ENCODE data around the gene MAN1A1. TPM values are rescaled to one million over a fixed set of nuclear protein-coding genes. Genes with fewer than 3 reads are reported as not detected.

The MAN1A1 gene
- total and polyA plus RNA-seq, 2 experiments from 2014 or later: 2.0 to 8.7 TPM

- H3K4me2 ChIP-seq: no peak overlapping the region
- no peaks in the 10 kb centered on the region for H3K36me3 ChIP-seq (ENCODE audit: insufficient read depth)
- no peaks in the 10 kb centered on the region for H3K9me2 ChIP-seq (ENCODE audit: insufficient read depth)
- no peaks in the 10 kb centered on the region for H3K4me1 ChIP-seq (ENCODE audit: insufficient read depth)
- H3K4me3 Mint-ChIP-seq: no peak overlapping the region
- H3K27ac Mint-ChIP-seq: no peak overlapping the region
- no peaks in the 10 kb centered on the region for H3K9me3 Mint-ChIP-seq
- H3K79me2 ChIP-seq (replicated peaks; ENCODE audit: insufficient read depth): no peaks in the 10 kb centered on the region
- ATAC-seq: no peak
- H4K20me1 ChIP-seq (replicated peaks; ENCODE audit: insufficient read depth): no peaks in the 10 kb centered on the region
- H3K4me1 Mint-ChIP-seq: no peaks in the 10 kb centered on the region
- DNase-seq (ENCODE audit: low spot score): no peak
- H3K27me3 ChIP-seq (ENCODE audit: insufficient read depth): no peaks in the 10 kb centered on the region
- no peak overlapping the region for H3K4me3 ChIP-seq
- H3F3A ChIP-seq (replicated peaks; ENCODE audit: low read depth): no peaks in the 10 kb centered on the region
- no peaks in the 10 kb centered on the region for H3K27me3 Mint-ChIP-seq (ENCODE audit: insufficient read depth, low read depth, poor library complexity)
- H3K36me3 Mint-ChIP-seq (ENCODE audit: low read depth): peaks cover 6% of the 10 kb centered on the region
- TF ChIP-seq, protein P1, sequence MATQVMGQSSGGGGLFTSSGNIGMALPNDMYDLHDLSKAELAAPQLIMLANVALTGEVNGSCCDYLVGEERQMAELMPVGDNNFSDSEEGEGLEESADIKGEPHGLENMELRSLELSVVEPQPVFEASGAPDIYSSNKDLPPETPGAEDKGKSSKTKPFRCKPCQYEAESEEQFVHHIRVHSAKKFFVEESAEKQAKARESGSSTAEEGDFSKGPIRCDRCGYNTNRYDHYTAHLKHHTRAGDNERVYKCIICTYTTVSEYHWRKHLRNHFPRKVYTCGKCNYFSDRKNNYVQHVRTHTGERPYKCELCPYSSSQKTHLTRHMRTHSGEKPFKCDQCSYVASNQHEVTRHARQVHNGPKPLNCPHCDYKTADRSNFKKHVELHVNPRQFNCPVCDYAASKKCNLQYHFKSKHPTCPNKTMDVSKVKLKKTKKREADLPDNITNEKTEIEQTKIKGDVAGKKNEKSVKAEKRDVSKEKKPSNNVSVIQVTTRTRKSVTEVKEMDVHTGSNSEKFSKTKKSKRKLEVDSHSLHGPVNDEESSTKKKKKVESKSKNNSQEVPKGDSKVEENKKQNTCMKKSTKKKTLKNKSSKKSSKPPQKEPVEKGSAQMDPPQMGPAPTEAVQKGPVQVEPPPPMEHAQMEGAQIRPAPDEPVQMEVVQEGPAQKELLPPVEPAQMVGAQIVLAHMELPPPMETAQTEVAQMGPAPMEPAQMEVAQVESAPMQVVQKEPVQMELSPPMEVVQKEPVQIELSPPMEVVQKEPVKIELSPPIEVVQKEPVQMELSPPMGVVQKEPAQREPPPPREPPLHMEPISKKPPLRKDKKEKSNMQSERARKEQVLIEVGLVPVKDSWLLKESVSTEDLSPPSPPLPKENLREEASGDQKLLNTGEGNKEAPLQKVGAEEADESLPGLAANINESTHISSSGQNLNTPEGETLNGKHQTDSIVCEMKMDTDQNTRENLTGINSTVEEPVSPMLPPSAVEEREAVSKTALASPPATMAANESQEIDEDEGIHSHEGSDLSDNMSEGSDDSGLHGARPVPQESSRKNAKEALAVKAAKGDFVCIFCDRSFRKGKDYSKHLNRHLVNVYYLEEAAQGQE (IDR thresholded peaks at IDR 0.05; ENCODE audit: unreplicated experiment): no peak
- TF ChIP-seq ZNF331 (CRISPR knock-in tag; IDR thresholded peaks at IDR 0.05; ENCODE audit: low read depth): no peak
- TF ChIP-seq EZH2phosphoT487 (IDR thresholded peaks at IDR 0.05; ENCODE audit: unreplicated experiment): no peak
- no peak for TF ChIP-seq EZH2 (IDR thresholded peaks at IDR 0.05; ENCODE audit: low read depth, unreplicated experiment)
- TF ChIP-seq, protein P2, sequence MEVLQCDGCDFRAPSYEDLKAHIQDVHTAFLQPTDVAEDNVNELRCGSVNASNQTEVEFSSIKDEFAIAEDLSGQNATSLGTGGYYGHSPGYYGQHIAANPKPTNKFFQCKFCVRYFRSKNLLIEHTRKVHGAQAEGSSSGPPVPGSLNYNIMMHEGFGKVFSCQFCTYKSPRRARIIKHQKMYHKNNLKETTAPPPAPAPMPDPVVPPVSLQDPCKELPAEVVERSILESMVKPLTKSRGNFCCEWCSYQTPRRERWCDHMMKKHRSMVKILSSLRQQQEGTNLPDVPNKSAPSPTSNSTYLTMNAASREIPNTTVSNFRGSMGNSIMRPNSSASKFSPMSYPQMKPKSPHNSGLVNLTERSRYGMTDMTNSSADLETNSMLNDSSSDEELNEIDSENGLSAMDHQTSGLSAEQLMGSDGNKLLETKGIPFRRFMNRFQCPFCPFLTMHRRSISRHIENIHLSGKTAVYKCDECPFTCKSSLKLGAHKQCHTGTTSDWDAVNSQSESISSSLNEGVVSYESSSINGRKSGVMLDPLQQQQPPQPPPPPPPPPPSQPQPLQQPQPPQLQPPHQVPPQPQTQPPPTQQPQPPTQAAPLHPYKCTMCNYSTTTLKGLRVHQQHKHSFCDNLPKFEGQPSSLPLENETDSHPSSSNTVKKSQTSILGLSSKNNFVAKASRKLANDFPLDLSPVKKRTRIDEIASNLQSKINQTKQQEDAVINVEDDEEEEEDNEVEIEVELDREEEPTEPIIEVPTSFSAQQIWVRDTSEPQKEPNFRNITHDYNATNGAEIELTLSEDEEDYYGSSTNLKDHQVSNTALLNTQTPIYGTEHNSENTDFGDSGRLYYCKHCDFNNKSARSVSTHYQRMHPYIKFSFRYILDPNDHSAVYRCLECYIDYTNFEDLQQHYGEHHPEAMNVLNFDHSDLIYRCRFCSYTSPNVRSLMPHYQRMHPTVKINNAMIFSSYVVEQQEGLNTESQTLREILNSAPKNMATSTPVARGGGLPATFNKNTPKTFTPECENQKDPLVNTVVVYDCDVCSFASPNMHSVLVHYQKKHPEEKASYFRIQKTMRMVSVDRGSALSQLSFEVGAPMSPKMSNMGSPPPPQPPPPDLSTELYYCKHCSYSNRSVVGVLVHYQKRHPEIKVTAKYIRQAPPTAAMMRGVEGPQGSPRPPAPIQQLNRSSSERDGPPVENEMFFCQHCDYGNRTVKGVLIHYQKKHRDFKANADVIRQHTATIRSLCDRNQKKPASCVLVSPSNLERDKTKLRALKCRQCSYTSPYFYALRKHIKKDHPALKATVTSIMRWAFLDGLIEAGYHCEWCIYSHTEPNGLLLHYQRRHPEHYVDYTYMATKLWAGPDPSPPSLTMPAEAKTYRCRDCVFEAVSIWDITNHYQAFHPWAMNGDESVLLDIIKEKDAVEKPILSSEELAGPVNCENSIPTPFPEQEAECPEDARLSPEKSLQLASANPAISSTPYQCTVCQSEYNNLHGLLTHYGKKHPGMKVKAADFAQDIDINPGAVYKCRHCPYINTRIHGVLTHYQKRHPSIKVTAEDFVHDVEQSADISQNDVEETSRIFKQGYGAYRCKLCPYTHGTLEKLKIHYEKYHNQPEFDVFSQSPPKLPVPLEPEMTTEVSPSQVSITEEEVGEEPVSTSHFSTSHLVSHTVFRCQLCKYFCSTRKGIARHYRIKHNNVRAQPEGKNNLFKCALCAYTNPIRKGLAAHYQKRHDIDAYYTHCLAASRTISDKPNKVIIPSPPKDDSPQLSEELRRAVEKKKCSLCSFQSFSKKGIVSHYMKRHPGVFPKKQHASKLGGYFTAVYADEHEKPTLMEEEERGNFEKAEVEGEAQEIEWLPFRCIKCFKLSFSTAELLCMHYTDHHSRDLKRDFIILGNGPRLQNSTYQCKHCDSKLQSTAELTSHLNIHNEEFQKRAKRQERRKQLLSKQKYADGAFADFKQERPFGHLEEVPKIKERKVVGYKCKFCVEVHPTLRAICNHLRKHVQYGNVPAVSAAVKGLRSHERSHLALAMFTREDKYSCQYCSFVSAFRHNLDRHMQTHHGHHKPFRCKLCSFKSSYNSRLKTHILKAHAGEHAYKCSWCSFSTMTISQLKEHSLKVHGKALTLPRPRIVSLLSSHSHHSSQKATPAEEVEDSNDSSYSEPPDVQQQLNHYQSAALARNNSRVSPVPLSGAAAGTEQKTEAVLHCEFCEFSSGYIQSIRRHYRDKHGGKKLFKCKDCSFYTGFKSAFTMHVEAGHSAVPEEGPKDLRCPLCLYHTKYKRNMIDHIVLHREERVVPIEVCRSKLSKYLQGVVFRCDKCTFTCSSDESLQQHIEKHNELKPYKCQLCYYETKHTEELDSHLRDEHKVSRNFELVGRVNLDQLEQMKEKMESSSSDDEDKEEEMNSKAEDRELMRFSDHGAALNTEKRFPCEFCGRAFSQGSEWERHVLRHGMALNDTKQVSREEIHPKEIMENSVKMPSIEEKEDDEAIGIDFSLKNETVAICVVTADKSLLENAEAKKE (CRISPR knock-in tag; IDR thresholded peaks at IDR 0.05): no peak
- TF ChIP-seq POLR2AphosphoS5 (IDR thresholded peaks at IDR 0.05; ENCODE audit: low read depth): no peak
- no peak for TF ChIP-seq ZNF114 (CRISPR knock-in tag; IDR thresholded peaks at IDR 0.05)
- TF ChIP-seq JUNB (IDR thresholded peaks at IDR 0.05; ENCODE audit: unreplicated experiment): no peak
- no peak for TF ChIP-seq CREB1 (CRISPR knock-in tag; IDR thresholded peaks at IDR 0.05; ENCODE audit: low read depth)
- no peak for TF ChIP-seq STAT1 (IDR thresholded peaks at IDR 0.05; ENCODE audit: unreplicated experiment)
- no peak for TF ChIP-seq NANOG (IDR thresholded peaks at IDR 0.05; ENCODE audit: borderline replicate concordance)
- TF ChIP-seq, protein P3, sequence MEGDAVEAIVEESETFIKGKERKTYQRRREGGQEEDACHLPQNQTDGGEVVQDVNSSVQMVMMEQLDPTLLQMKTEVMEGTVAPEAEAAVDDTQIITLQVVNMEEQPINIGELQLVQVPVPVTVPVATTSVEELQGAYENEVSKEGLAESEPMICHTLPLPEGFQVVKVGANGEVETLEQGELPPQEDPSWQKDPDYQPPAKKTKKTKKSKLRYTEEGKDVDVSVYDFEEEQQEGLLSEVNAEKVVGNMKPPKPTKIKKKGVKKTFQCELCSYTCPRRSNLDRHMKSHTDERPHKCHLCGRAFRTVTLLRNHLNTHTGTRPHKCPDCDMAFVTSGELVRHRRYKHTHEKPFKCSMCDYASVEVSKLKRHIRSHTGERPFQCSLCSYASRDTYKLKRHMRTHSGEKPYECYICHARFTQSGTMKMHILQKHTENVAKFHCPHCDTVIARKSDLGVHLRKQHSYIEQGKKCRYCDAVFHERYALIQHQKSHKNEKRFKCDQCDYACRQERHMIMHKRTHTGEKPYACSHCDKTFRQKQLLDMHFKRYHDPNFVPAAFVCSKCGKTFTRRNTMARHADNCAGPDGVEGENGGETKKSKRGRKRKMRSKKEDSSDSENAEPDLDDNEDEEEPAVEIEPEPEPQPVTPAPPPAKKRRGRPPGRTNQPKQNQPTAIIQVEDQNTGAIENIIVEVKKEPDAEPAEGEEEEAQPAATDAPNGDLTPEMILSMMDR (conservative IDR thresholded peaks at IDR 0.05; ENCODE audit: low read depth in 2 of 2): no peak
- TF ChIP-seq, protein P4, sequence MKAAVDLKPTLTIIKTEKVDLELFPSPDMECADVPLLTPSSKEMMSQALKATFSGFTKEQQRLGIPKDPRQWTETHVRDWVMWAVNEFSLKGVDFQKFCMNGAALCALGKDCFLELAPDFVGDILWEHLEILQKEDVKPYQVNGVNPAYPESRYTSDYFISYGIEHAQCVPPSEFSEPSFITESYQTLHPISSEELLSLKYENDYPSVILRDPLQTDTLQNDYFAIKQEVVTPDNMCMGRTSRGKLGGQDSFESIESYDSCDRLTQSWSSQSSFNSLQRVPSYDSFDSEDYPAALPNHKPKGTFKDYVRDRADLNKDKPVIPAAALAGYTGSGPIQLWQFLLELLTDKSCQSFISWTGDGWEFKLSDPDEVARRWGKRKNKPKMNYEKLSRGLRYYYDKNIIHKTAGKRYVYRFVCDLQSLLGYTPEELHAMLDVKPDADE (IDR thresholded peaks at IDR 0.05): no peak
- no peak overlapping the region for H2AFZ ChIP-seq
- no peak overlapping the region for H3K27ac ChIP-seq (ENCODE audit: low read depth)
Measured at GRCh38 chr6:119283979-119284545, 65.5 kb downstream of the MAN1A1 start.
